DND-41 (cell line): ENCODE results near the gene ZER1.

Experiments
- EZH2 ChIP-seq: IDR thresholded peaks from 3 replicates; pipeline ENCODE4 v1.6.1; 2012; ENCODE audit warnings: borderline replicate concordance, low read depth, mild to moderate bottlenecking, moderate library complexity, low read length, inconsistent platforms; ENCODE audit not compliant: severe bottlenecking
- TF ChIP-seq, protein P1 (sequence below): IDR thresholded peaks from 2 replicates; pipeline ENCODE4 v1.5.1; 2012; ENCODE audit warnings: borderline replicate concordance, low read length, moderate library complexity, mild to moderate bottlenecking; ENCODE audit not compliant: poor library complexity, severe bottlenecking; ENCODE audit errors: extremely low read depth

DNA sequence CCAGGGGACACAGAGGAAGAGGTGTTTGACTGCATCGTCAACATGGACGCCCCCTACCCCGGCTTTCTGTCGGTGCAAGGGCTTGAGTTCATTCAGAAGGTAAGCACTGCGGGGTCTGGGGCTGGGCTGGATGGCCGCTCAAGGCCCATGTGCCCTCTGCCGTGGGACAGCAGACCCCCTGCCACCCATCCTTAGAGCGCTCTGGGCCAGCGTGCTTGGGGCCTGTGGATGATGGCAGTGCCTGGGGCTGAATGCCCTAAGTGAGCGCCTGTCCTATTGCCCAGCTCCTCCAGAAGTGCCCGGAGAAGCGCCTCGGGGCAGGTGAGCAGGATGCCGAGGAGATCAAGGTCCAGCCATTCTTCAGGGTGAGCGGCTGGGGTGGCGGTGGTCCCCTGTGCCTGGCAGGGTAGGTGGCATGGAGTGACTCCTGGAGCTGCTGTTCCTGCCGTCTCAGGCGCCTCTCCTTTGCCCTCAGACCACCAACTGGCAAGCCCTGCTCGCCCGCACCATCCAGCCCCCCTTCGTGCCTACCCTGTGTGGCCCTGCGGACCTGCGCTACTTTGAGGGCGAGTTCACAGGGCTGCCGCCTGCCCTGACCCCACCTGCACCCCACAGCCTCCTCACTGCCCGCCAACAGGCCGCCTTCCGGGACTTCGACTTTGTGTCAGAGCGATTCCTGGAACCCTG is 51.7 kb downstream of the ZER1 start:
- TF ChIP-seq, protein P1, sequence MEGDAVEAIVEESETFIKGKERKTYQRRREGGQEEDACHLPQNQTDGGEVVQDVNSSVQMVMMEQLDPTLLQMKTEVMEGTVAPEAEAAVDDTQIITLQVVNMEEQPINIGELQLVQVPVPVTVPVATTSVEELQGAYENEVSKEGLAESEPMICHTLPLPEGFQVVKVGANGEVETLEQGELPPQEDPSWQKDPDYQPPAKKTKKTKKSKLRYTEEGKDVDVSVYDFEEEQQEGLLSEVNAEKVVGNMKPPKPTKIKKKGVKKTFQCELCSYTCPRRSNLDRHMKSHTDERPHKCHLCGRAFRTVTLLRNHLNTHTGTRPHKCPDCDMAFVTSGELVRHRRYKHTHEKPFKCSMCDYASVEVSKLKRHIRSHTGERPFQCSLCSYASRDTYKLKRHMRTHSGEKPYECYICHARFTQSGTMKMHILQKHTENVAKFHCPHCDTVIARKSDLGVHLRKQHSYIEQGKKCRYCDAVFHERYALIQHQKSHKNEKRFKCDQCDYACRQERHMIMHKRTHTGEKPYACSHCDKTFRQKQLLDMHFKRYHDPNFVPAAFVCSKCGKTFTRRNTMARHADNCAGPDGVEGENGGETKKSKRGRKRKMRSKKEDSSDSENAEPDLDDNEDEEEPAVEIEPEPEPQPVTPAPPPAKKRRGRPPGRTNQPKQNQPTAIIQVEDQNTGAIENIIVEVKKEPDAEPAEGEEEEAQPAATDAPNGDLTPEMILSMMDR: no peak
- no peak for TF ChIP-seq EZH2
